ENCODE data around the gene ADGRV1.
"Not testable (repeated sequence)": the region's sequence is repeated elsewhere in the genome, so short reads cannot be mapped to it uniquely, and the experiment has no call there.

ADGRV1 gene

DNA sequence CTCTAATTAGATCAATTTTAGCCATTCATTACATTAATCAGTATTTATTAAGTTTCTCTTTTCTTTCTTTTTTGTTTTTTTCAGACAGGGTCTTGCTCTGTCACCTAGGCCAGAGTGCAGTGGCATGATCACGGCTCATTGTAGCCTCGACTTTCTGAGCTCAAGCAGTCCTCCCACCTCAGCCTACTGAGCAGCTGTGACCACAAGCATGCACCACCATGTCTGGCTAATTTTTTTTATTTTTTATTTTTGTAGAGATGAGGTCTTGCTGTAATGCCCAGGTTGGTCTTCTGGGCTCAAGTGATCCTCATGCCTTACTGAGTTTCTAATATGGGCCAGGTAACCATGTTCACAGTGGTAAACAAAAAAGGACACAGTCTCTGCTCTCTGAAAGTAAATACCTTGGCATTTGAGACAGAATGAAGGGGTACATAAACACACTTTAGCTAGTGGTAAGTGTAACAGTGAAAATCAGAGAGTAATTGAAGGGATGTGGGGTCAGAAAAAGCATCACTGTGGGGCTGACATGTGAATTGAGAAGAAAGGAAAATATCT lies 336.3 kb downstream of the ADGRV1 start:
- DNase-seq (ENCODE audit: low read depth in 2 of 2, low spot score in 1 of 2): no peak

- DNase-seq (ENCODE audit: low read depth in 2 of 2, low spot score in 1 of 2): no peak
Measured at GRCh38 chr5:90897618-90898017, 339.0 kb downstream of the ADGRV1 start.

- DNase-seq (ENCODE audit: low read depth in 2 of 2, low spot score in 1 of 2): no peak
Measured at GRCh38 chr5:90898326-90899013, 339.9 kb downstream of the ADGRV1 start.

GRCh38 chr5:90899014-90899604 lies 340.5 kb downstream of the ADGRV1 start:
- DNase-seq (ENCODE audit: low read depth in 2 of 2, low spot score in 1 of 2): no peak

- no peak for DNase-seq (ENCODE audit: low read depth in 2 of 2, low spot score in 1 of 2)
Measured at GRCh38 chr5:90901261-90901660, 342.7 kb downstream of the ADGRV1 start.

DNA sequence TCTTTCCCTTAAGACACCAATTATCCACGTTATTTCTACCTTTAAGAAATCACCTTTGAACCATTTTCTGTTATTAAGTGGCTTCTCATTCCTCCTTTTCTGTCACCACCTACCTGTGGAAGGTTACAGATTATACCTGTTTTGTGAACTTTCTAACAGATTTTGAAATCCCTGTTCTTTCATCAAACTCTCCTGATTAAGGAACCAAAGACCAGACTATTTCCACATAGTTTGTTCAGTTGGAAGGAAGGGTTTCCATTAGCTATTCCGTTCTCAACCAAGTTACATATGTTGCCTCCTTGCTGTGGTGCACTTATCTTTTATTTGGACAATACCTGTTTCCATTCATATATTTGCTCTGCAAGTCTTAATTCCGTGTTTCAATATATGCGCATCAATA lies 343.6 kb downstream of the ADGRV1 start:
- no peak for DNase-seq (ENCODE audit: low read depth in 2 of 2, low spot score in 1 of 2)

GRCh38 chr5:90902651-90903386 lies 344.2 kb downstream of the ADGRV1 start:
- DNase-seq (ENCODE audit: low read depth in 2 of 2, low spot score in 1 of 2): no peak

GRCh38 chr5:90909101-90909503 lies 350.5 kb downstream of the ADGRV1 start:
- no peak for DNase-seq (ENCODE audit: low read depth in 2 of 2, low spot score in 1 of 2)

GRCh38 chr5:90909940-90910339 lies 351.3 kb downstream of the ADGRV1 start:
- no peak for DNase-seq (ENCODE audit: low read depth in 2 of 2, low spot score in 1 of 2)

DNA sequence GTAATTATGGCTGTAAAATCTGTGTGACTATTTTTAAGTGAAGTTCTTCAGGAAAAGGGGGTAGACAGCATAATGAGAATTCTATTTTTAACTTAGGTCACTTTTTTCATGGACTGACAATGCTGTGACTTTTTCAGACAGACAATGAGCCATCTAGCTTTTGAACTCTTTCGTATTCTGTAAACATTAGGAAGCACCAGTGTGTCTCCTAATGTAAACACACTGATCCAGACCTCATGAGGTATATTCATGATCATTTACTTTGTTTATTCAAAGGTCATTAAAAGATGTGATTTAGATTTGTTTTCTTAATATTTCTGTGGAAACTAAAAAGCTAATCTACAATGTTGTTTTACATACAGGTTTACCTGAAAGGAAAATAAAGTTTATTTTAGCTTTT lies 352.6 kb downstream of the ADGRV1 start:
- no peak for DNase-seq (ENCODE audit: low read depth in 2 of 2, low spot score in 1 of 2)

DNA sequence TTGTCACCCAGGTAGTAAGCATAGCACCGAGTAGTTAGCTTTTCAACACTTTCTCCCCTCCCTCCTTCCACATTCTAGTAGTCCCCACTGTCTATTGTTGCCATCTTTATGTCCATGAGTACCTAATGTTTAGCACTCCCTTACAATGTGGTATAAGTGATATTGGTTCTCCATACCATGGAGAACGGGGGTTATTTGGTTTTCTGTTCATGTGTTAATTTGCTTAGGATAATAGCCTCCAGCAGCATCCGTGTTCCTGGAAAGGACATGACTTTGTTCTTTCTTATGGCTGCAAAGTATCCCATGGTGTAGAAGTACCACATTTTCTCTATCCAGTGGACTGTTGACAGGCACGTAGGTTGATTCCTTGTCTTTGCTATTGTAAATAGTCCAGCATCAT lies 353.9 kb downstream of the ADGRV1 start:
- no peak for DNase-seq (ENCODE audit: low read depth in 2 of 2, low spot score in 1 of 2)

DNA sequence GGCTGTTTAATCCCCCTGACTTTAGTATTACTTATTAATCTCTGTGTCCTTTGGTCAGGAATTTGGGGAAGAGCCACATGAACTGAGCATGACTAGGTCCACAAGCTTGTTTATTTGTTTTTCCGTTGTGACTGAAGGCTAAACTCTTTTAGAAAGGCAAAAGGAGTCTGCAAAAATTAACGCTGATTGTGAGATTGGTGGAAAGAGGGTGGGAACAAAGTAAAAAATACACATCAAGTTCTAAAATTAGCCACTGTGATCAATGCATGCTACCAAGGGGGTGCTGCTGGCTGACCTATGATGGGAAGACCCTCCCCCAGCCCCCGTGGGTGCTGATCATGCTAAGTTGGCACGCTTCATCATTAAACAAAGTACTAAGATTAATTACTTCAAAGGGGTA lies 356.8 kb downstream of the ADGRV1 start:
- DNase-seq (ENCODE audit: low read depth in 2 of 2, low spot score in 1 of 2): no peak

DNA sequence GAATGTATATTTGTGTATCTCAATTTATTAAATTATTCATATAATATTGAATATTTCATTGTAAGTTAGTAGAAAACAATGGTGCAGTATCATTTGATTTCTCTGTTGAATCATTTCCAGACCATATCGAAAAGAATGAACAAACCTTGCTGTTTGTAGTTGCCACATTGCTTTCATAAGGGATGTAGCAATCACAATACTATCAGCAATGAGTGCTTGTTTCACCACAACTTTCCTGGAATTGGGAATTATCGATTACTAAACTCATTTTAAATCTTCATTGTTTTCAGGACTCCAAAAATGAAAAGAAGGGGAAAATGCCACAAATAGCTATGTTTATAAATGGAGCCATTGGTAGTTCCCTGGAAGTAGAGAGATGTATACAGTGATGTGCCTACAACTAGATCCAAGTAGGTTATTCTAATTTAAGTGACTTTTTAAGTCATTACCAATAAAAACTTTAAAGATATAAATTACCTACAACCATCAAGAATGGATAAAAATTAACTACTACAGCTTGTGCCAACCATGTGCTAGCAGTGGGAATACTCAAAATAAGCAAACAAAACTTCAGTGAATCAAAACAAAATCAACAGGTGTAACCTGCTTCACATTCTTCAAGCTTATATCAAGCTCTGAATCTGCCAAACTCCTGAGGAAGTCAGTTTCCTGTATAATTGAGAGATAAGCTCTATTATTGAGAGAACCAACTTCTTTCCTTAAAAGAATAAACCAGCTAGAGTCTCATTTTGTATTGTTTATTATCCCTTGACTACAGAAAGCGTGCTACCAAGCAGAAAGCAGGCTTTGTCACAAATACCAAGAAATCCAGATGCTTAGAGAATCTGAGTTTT lies 358.6 kb downstream of the ADGRV1 start:
- no peak for DNase-seq (ENCODE audit: low read depth in 2 of 2, low spot score in 1 of 2)

DNA sequence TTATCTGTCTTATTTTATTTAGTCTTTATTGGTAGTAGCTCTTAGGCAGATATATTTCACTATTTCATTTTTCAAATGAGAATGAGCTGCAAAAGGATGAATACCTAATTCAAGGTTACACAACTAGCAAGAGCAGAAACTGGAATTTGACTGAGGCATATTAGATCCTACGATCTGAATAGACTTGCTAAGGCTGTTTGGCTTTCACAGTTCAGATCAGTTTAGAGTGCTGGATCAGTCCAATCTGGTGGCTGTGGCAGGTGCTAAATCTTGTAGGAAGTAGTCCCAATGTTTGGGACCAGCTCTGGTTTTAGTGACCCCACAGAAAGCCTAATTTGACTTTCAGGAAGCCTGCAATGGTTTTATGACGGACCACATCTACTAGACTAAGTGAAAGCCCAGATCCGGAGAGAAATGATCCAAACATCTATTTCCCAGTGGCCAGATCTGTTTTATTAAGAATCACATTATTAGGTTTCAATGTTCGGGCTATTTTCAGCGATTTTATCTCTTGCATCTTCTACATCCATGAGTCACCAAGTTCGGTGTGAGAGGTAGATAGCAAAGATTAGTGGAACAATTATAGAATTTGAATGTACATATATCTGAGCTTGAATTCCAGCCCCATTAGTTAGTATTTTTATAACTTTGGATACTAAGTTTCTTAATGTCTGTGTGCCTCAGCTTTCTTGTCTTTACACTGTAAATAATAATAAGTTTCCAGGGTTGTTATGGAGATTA lies 359.5 kb downstream of the ADGRV1 start:
- no peak for DNase-seq (ENCODE audit: low read depth in 2 of 2, low spot score in 1 of 2)

GRCh38 chr5:90921418-90921973 lies 362.9 kb downstream of the ADGRV1 start:
- no peak for DNase-seq (ENCODE audit: low read depth in 2 of 2, low spot score in 1 of 2)

DNA sequence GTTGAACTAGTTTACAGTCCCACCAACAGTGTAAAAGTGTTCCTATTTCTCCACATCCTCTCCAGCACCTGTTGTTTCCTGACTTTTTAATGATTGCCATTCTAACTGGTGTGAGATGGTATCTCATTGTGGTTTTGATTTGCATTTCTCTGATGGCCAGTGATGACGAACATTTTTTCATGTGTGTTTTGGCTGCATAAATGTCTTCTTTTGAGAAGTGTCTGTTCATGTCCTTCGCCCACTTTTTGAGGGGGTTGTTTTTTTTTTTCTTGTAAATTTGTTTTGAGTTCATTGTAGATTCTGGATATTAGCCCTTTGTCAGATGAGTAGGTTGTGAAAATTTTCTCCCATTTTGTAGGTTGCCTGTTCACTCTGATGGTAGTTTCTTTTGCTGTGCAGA lies 365.6 kb downstream of the ADGRV1 start:
- DNase-seq (ENCODE audit: low read depth in 2 of 2, low spot score in 1 of 2): not testable (repeated sequence)

GRCh38 chr5:90929013-90929839 lies 370.6 kb downstream of the ADGRV1 start:
- DNase-seq (ENCODE audit: low read depth in 2 of 2, low spot score in 1 of 2): not testable (repeated sequence)

DNA sequence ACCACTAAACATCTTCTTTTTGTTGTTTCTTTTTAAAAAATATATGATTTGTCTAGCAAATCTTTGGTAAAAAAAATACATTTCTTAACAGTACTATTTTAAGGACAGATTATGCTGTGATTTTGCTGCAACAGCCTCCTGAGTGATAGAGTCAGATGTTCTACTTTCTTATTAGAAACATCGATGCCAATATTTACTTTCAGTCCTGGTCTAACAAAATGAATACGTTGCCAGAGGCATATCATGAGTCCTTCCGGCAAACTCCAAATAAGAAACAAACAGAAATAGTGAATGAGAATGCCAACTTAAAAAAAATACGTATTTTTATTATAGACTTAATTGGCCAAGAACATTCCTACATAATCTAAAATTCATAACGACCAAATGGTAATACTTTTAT lies 371.5 kb downstream of the ADGRV1 start:
- no peak for DNase-seq (ENCODE audit: low read depth in 2 of 2, low spot score in 1 of 2)

DNA sequence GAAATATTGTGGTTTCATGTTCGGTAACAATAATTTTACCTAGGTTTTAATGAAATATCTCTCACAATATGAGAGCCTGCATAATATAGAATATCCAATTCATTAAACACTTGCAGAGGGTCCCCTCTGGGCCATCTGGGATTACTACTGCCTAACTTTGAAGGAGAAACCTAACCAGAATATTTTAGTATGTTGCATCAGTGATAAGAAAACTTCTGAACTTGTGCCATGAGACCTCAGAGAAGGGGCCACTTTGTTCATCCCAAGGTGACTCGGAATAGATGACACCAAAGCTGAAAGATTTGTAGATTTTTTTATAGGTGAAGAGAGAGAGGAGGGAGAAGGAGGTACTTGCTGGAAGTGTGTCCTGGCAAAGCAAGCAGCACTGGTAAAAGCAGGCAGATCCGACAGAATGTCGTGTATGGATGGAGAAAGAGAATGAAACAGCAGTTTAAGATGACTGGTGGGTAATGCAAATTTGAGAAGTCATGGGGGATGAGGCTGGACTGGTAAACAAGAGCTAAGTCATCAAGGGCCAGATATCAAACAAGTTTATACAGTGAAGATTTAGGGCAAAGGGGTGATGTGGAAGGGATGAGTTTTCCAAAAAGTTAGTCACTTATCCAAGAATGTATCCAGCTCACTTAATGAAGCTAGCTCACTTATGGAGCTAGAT lies 372.3 kb downstream of the ADGRV1 start:
- DNase-seq (ENCODE audit: low read depth in 2 of 2, low spot score in 1 of 2): no peak
